Measurements from ENCODE around the gene ANKFY1. TPM values are rescaled to one million over a fixed set of nuclear protein-coding genes. Genes with fewer than 3 reads are reported as not detected.
A peak's percentile ranks its signal among the peaks of the same experiment; 100 is the strongest.
"Not testable (repeated sequence)": the region's sequence is repeated elsewhere in the genome, so short reads cannot be mapped to it uniquely, and the experiment has no call there.

The ANKFY1 gene
- total RNA-seq, 4 donors from 2014 or later, result 53.0 to 69.9 (median 54.7) TPM

DNA sequence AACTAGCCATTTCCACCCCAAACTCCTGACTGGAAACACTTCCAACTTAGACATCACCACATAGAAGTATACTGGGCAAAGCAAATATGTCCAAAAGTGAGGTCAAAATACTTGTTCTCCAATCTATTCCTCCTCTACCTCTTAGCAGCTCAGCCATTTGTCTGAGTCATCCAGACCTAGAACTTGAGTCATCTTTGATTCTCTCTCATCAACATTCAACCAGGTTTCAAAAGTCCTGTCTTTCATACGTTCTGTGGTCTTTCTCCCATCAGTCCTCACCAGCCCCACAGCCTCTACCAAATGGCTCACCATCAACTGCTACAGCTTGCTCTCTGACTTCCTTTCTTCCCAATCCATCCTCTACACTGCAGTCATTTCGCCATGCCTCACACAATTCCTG is 6.8 kb downstream of the ANKFY1 start:
- Histone ChIP-seq H3K27me3 (no peaks in the 10 kb centered on the region), H3K36me3 (peaks cover 0 to 6% (median 0%) of the 10 kb centered on the region in 4 donors), H3K4me3 (no peak overlapping the region), H3K4me1 (peaks cover 1 to 18% (median 3%) of the 10 kb centered on the region in 4 donors), H3K9me3 (peaks cover 0 to 8% of the 10 kb centered on the region in 2 donors), H3K27ac (no peak overlapping the region)
- in situ Hi-C loops (cut with MboI; ENCODE audit: low pct_ligation_motif_present in 1 of 4, low pct_unique_long_range_greater_than_20kb in 1 of 4, low sequenced_read_pairs in 3 of 4) (no loop called here), intact Hi-C loops (cut with DNase I; ENCODE audit: low total_unique reads) (no loop called here)
- 89% methylated on average over 1 to 2 of the region's 2 CpGs for WGBS, 2 donors (ENCODE audit: low coverage in 1 of 2)
- no peak for DNase-seq
- no peak for TF ChIP-seq POLR2AphosphoS5 (IDR thresholded peaks at IDR 0.05)
- TF ChIP-seq EP300 (IDR thresholded peaks at IDR 0.05; ENCODE audit: low read depth), result no peak
- no peak for TF ChIP-seq POLR2A (IDR thresholded peaks at IDR 0.05)
- TF ChIP-seq, protein P1, sequence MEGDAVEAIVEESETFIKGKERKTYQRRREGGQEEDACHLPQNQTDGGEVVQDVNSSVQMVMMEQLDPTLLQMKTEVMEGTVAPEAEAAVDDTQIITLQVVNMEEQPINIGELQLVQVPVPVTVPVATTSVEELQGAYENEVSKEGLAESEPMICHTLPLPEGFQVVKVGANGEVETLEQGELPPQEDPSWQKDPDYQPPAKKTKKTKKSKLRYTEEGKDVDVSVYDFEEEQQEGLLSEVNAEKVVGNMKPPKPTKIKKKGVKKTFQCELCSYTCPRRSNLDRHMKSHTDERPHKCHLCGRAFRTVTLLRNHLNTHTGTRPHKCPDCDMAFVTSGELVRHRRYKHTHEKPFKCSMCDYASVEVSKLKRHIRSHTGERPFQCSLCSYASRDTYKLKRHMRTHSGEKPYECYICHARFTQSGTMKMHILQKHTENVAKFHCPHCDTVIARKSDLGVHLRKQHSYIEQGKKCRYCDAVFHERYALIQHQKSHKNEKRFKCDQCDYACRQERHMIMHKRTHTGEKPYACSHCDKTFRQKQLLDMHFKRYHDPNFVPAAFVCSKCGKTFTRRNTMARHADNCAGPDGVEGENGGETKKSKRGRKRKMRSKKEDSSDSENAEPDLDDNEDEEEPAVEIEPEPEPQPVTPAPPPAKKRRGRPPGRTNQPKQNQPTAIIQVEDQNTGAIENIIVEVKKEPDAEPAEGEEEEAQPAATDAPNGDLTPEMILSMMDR (IDR thresholded peaks at IDR 0.05), result no peak

DNA sequence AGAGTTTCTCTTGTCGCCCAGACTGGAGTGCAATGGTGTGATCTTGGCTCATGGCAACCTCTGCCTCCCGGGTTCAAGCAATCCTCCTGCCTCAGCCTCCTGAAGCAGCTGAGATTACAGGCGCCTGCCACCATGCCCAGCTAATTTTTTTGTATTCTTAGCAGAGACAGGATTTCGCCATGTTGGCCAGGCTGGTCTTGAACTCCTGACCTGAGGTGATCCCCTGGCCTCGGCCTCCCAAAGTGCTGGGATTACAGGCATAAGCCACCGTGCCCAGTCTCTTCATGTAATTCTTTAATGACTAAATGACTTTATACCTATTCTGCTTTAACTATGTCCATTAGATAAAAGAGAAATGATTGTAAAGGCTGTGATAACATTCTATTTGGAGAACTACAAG is 8.5 kb downstream of the ANKFY1 start:
- H3K36me3 ChIP-seq; H3K4me3 ChIP-seq; intact Hi-C loops (cut with DNase I; ENCODE audit: low total_unique reads); H3K9me3 ChIP-seq; DNase-seq; H3K27ac ChIP-seq; H3K27me3 ChIP-seq; in situ Hi-C loops (cut with MboI; ENCODE audit: low pct_ligation_motif_present in 1 of 4, low pct_unique_long_range_greater_than_20kb in 1 of 4, low sequenced_read_pairs in 3 of 4): not testable (repeated sequence)
- 83 to 90% methylated on average over 2 to 6 of the region's 6 CpGs for WGBS, 2 donors (ENCODE audit: low coverage in 1 of 2)
- H3K4me1 ChIP-seq, result peaks cover 0 to 18% (median 0%) of the 10 kb centered on the region in 4 donors

DNA sequence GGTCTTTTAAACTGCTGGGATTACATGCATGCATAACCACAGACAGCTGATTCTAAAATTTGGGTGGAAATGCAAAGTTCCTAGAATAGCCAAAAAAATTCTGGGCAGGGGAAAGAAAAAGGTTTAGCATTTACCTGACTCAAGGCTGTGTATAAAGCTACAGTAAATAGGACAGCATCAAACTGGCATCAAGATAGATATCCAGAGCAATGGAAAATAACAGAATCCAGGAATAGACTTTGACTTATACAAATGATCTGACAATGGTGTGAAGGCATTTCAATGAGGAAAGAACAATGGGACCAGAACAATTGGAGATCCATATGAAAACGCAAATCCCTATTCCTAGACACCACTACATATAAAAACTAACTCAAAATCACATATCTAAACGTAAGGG is 12.9 kb downstream of the ANKFY1 start:
- Histone ChIP-seq H3K4me3 (no peak overlapping the region), H3K9me3 (no peaks in the 10 kb centered on the region), H3K27me3 (no peaks in the 10 kb centered on the region), H3K4me1 (peaks cover 13 to 58% (median 35%) of the 10 kb centered on the region in 4 donors), H3K36me3 (no peaks in the 10 kb centered on the region), H3K27ac (no peak overlapping the region)
- no peak for DNase-seq
- in situ Hi-C loops (cut with MboI; ENCODE audit: low pct_ligation_motif_present in 1 of 4, low pct_unique_long_range_greater_than_20kb in 1 of 4, low sequenced_read_pairs in 3 of 4), result no loop called here
- TF ChIP-seq, protein P1 (IDR thresholded peaks at IDR 0.05), result no peak
- TF ChIP-seq EP300 (IDR thresholded peaks at IDR 0.05; ENCODE audit: low read depth), result no peak
- TF ChIP-seq POLR2AphosphoS5 (IDR thresholded peaks at IDR 0.05), result no peak
- no peak for TF ChIP-seq POLR2A (IDR thresholded peaks at IDR 0.05)
- 96 to 100% methylated on average over 1 to 2 of the region's 2 CpGs for whole genome bisulfite sequencing, 2 donors (ENCODE audit: low coverage in 1 of 2)
- intact Hi-C loops (cut with DNase I; ENCODE audit: low total_unique reads), result no loop called here

DNA sequence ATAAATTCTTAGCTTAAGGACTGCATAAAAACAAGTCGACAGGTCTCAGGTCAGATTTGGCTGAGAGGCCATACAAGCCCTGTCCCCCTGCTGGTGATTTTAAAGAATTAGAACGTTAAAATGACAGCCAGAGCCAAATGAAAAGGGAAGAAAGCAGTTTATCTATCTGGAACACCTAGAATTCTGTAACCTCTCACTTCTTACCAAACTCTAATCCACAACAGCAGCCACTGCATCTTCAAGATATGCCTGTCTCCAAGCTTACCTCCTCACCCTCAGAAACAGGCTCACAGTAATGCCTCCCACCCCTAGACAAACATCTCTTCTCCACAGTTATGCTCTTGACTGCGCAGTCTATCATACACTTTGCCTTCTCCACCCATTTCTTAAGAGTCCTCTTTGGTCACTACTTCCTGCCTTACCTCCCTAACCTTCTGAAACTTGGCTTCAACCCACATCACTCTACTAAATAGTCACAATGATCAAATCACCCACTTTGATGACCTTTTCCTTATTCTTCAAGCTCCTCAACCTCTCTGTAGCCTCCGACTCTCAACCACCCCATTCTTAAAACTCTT is 14.2 kb downstream of the ANKFY1 start:
- Histone ChIP-seq H3K9me3 (no peaks in the 10 kb centered on the region), H3K4me1 (peaks cover 13 to 59% (median 35%) of the 10 kb centered on the region in 4 donors), H3K4me3 (no peak overlapping the region), H3K27me3 (no peaks in the 10 kb centered on the region), H3K27ac (peak overlapping the region in 2 of 4 donors; percentile 61 to 71), H3K36me3 (no peaks in the 10 kb centered on the region)
- TF ChIP-seq POLR2AphosphoS5 (IDR thresholded peaks at IDR 0.05), result no peak
- TF ChIP-seq EP300 (IDR thresholded peaks at IDR 0.05; ENCODE audit: low read depth), result no peak
- TF ChIP-seq, protein P1 (IDR thresholded peaks at IDR 0.05), result peak; percentile 38 to 51 (median 49)
- no peak for TF ChIP-seq POLR2A (IDR thresholded peaks at IDR 0.05)
- in situ Hi-C loops (cut with MboI; ENCODE audit: low pct_ligation_motif_present in 1 of 4, low pct_unique_long_range_greater_than_20kb in 1 of 4, low sequenced_read_pairs in 3 of 4), result no loop called here
- DNase-seq, result no peak
- intact Hi-C loops (cut with DNase I; ENCODE audit: low total_unique reads), result no loop called here
- 33 to 50% methylated on average over 3 to 4 of the region's 4 CpGs for WGBS, 2 donors (ENCODE audit: low coverage in 1 of 2)
